Stimulated activated CD8-positive, alpha-beta memory T cell treated with anti-CD3 and anti-CD28 coated beads, Interleukin-4, amount 100 ng/mL, for 4 hours (primary cell): ENCODE measurements around the gene GCK.

Experiments
- DNase-seq, 2 donors: peaks; one replicate each; pipeline ENCODE4 v3.0.0-alpha.2; 2020; ENCODE audit warnings: low read depth in 2 of 2, low spot score in 1 of 2

Gene GCK

GRCh38 chr7:44189286-44189992 is at the start of gene GCK:
TSS of gene GCK (minus strand) at chr7:44189439. CDS start at chr7:44188953, 486 bp downstream.
- DNase-seq: no peak

GRCh38 chr7:44238116-44238695 is 49.0 kb upstream of the GCK start:
- no peak for DNase-seq

- DNase-seq: no peak
These were observed 48.5 kb upstream of the GCK start for GRCh38 chr7:44237696-44238095.

GRCh38 chr7:44236333-44236728 is 47.1 kb upstream of the GCK start:
- DNase-seq: no peak

GRCh38 chr7:44235582-44236332 is 46.5 kb upstream of the GCK start:
- no peak for DNase-seq

- DNase-seq: no peak
These were observed 45.8 kb upstream of the GCK start for GRCh38 chr7:44235066-44235465.

GRCh38 chr7:44232901-44233715 is 43.9 kb upstream of the GCK start:
- no peak for DNase-seq

- DNase-seq: no peak
These were observed 43.2 kb upstream of the GCK start for GRCh38 chr7:44232396-44232795.

- no peak for DNase-seq
These were observed 41.8 kb upstream of the GCK start for GRCh38 chr7:44231088-44231487.

- DNase-seq: no peak
These were observed 41.0 kb upstream of the GCK start for GRCh38 chr7:44230286-44230685.

GRCh38 chr7:44229546-44230105 is 40.4 kb upstream of the GCK start:
- no peak for DNase-seq

- no peak for DNase-seq
These were observed 39.5 kb upstream of the GCK start for GRCh38 chr7:44228571-44229350.

GRCh38 chr7:44227911-44228310 is 38.7 kb upstream of the GCK start:
- DNase-seq: no peak

GRCh38 chr7:44226396-44226753 is 37.1 kb upstream of the GCK start:
- no peak for DNase-seq

- no peak for DNase-seq
These were observed 36.5 kb upstream of the GCK start for GRCh38 chr7:44225566-44226395.

GRCh38 chr7:44224974-44225565 is 35.8 kb upstream of the GCK start:
- DNase-seq: no peak

- DNase-seq: no peak
These were observed 35.1 kb upstream of the GCK start for GRCh38 chr7:44224080-44224973.
